Mesendoderm (in vitro differentiated cells): Measurements from ENCODE around the gene EEA1.
"Not testable (repeated sequence)": the region's sequence is repeated elsewhere in the genome, so short reads cannot be mapped to it uniquely, and the experiment has no call there.

Source experiments
- DNase-seq: peaks from one replicate; pipeline ENCODE4 v3.0.0; 2013
- H2AK5ac ChIP-seq: 2 replicates; pipeline ENCODE4 v1.6.1; 2013; ENCODE audit warnings: low read length, inconsistent platforms
- H2BK120ac ChIP-seq: 2 replicates; pipeline ENCODE4 v1.6.1; 2013; ENCODE audit warnings: low read depth, mild to moderate bottlenecking, low read length, moderate library complexity, mixed read lengths
- H2BK15ac ChIP-seq: replicated peaks from 2 replicates; pipeline ENCODE4 v1.6.1; 2013; ENCODE audit warnings: low read depth, mild to moderate bottlenecking, moderate library complexity
- H2BK5ac ChIP-seq: 2 replicates; pipeline ENCODE4 v1.6.1; 2013; ENCODE audit warnings: low read length, inconsistent platforms
- H3K18ac ChIP-seq: 2 replicates; pipeline ENCODE4 v1.6.1; 2013; ENCODE audit warnings: mild to moderate bottlenecking, low read length, mixed read lengths
- H3K23ac ChIP-seq: one replicate; pipeline ENCODE4 v1.6.1; 2013; ENCODE audit warnings: low read length
- H3K27ac ChIP-seq: 2 replicates; pipeline ENCODE4 v1.5.1; 2013; ENCODE audit warnings: low read depth, mild to moderate bottlenecking, inconsistent platforms, low read length, moderate library complexity
- H3K27me3 ChIP-seq: 2 replicates; pipeline ENCODE4 v1.6.1; 2013; ENCODE audit warnings: low read length, control low read depth, mild to moderate bottlenecking, inconsistent platforms; ENCODE audit not compliant: insufficient read depth, poor library complexity
- H3K36me3 ChIP-seq: 2 replicates; pipeline ENCODE4 v1.6.1; 2013; ENCODE audit warnings: low read length, inconsistent platforms; ENCODE audit not compliant: control insufficient read depth, insufficient read depth
- H3K4ac ChIP-seq: one replicate; pipeline ENCODE4 v1.6.1; 2013; ENCODE audit warnings: low read depth, mild to moderate bottlenecking, low read length, moderate library complexity
- H3K4me1 ChIP-seq: 2 replicates; pipeline ENCODE4 v1.6.1; 2013; ENCODE audit warnings: low read depth, low read length, inconsistent platforms; ENCODE audit not compliant: control insufficient read depth
- H3K4me2 ChIP-seq: 2 replicates; pipeline ENCODE4 v1.6.1; 2013; ENCODE audit warnings: low read length
- H3K4me3 ChIP-seq: 2 replicates; pipeline ENCODE4 v1.5.1; 2013; ENCODE audit warnings: mild to moderate bottlenecking, low read length
- H3K56ac ChIP-seq: one replicate; pipeline ENCODE4 v1.6.1; 2013; ENCODE audit warnings: low read length
- H3K79me1 ChIP-seq: 2 replicates; pipeline ENCODE4 v1.6.1; 2013; ENCODE audit warnings: low read length, inconsistent platforms
- H3K79me2 ChIP-seq: 2 replicates; pipeline ENCODE4 v1.6.1; 2013; ENCODE audit warnings: mild to moderate bottlenecking, low read length; ENCODE audit not compliant: control insufficient read depth, insufficient read depth
- H3K9ac ChIP-seq: 2 replicates; pipeline ENCODE4 v1.6.1; 2013; ENCODE audit warnings: low read length, inconsistent platforms
- H4K5ac ChIP-seq: one replicate; pipeline ENCODE4 v1.6.1; 2013; ENCODE audit warnings: low read length
- H4K8ac ChIP-seq: one replicate; pipeline ENCODE4 v1.6.1; 2013; ENCODE audit warnings: low read depth, mild to moderate bottlenecking, control low read depth, low read length, moderate library complexity
- WGBS: extraction: QIAGEN DNeasy Blood & Tissue Kit; methylation state at CpG from one replicate; pipeline ENCODE4 v1.1.7; 2013; ENCODE audit warnings: low lambda C conversion rate, missing lambda C conversion rate; ENCODE audit not compliant: insufficient coverage; ENCODE audit errors: extremely low coverage; 5-methylcytosine and 5-hydroxymethylcytosine counted together

EEA1 gene

GRCh38 chr12:92971859-92972524 lies 42.9 kb upstream of the EEA1 start:
- Histone ChIP-seq H3K23ac (no peak overlapping the region), H2BK15ac (no peak overlapping the region), H3K4me1 (no peaks in the 10 kb centered on the region), H3K79me2 (no peaks in the 10 kb centered on the region), H3K36me3 (no peaks in the 10 kb centered on the region), H2AK5ac (no peak overlapping the region), H3K27me3 (no peaks in the 10 kb centered on the region), H4K8ac (no peak overlapping the region), H3K56ac (no peak overlapping the region), H2BK120ac (no peak overlapping the region), H3K9ac (no peak overlapping the region), H3K79me1 (no peaks in the 10 kb centered on the region), H3K27ac (no peak overlapping the region), H3K18ac (no peak overlapping the region), H3K4me2 (no peak overlapping the region), H3K4me3 (no peak overlapping the region), H2BK5ac (no peak overlapping the region), H3K4ac (no peak overlapping the region), H4K5ac (no peak overlapping the region)
- no CpG with 5 or more reads among the region's 1 CpG for WGBS
- no peak for DNase-seq

- H3K36me3 ChIP-seq, result no peaks in the 10 kb centered on the region
- H3K23ac ChIP-seq, result no peak overlapping the region
- H2AK5ac ChIP-seq, result no peak overlapping the region
- H2BK5ac ChIP-seq, result no peak overlapping the region
- WGBS, result no CpG with 5 or more reads among the region's 3 CpGs
- no peaks in the 10 kb centered on the region for H3K27me3 ChIP-seq
- H3K4ac ChIP-seq, result no peak overlapping the region
- no peak overlapping the region for H4K5ac ChIP-seq
- no peak overlapping the region for H3K4me3 ChIP-seq
- no peak overlapping the region for H3K56ac ChIP-seq
- H3K79me1 ChIP-seq, result no peaks in the 10 kb centered on the region
- no peak overlapping the region for H3K9ac ChIP-seq
- no peak overlapping the region for H3K4me2 ChIP-seq
- no peaks in the 10 kb centered on the region for H3K79me2 ChIP-seq
- DNase-seq, result no peak
- H3K27ac ChIP-seq, result no peak overlapping the region
- H3K4me1 ChIP-seq, result no peaks in the 10 kb centered on the region
- no peak overlapping the region for H4K8ac ChIP-seq
- no peak overlapping the region for H3K18ac ChIP-seq
- no peak overlapping the region for H2BK120ac ChIP-seq
- no peak overlapping the region for H2BK15ac ChIP-seq
These were observed 39.2 kb upstream of the EEA1 start for GRCh38 chr12:92968176-92968813.

GRCh38 chr12:92964378-92964777 lies 35.3 kb upstream of the EEA1 start:
- H3K56ac ChIP-seq, result not testable (repeated sequence)
- no CpG with 5 or more reads among the region's 1 CpG for WGBS

GRCh38 chr12:92961949-92962348 lies 32.9 kb upstream of the EEA1 start:
- Histone ChIP-seq H2AK5ac (no peak overlapping the region), H3K18ac (no peak overlapping the region), H3K36me3 (no peaks in the 10 kb centered on the region), H2BK15ac (no peak overlapping the region), H3K27ac (no peak overlapping the region), H3K9ac (no peak overlapping the region), H4K5ac (no peak overlapping the region), H3K4me1 (no peaks in the 10 kb centered on the region), H2BK120ac (no peak overlapping the region), H4K8ac (no peak overlapping the region), H3K4me2 (no peak overlapping the region), H3K4ac (no peak overlapping the region), H3K27me3 (no peaks in the 10 kb centered on the region), H3K4me3 (no peak overlapping the region), H3K56ac (no peak overlapping the region), H3K23ac (no peak overlapping the region), H3K79me1 (no peaks in the 10 kb centered on the region), H2BK5ac (no peak overlapping the region), H3K79me2 (no peaks in the 10 kb centered on the region)
- no CpG with 5 or more reads among the region's 3 CpGs for WGBS
- DNase-seq, result peak; percentile 55

More at GRCh38 chr12:92964378-92964777, 35.3 kb upstream of the EEA1 start:
- H3K27ac ChIP-seq, H3K36me3 ChIP-seq, H3K79me1 ChIP-seq, H4K8ac ChIP-seq, H2AK5ac ChIP-seq, H3K79me2 ChIP-seq, H3K4me3 ChIP-seq, H2BK5ac ChIP-seq, H3K23ac ChIP-seq, H3K4me2 ChIP-seq, H2BK15ac ChIP-seq, H3K27me3 ChIP-seq, H3K4ac ChIP-seq, H3K4me1 ChIP-seq, H3K9ac ChIP-seq, H4K5ac ChIP-seq: not testable (repeated sequence)
- Histone ChIP-seq H2BK120ac (peak overlapping the region; percentile 88), H3K18ac (peak overlapping the region; percentile 75)
- DNase-seq, result peak; percentile 66

- H3K4me3 ChIP-seq, result no peak overlapping the region
- no peak overlapping the region for H3K27ac ChIP-seq
- H3K18ac ChIP-seq, result no peak overlapping the region
- H3K23ac ChIP-seq, result no peak overlapping the region
- no peaks in the 10 kb centered on the region for H3K79me1 ChIP-seq
- H3K56ac ChIP-seq, result no peak overlapping the region
- no peak overlapping the region for H3K9ac ChIP-seq
- no peak overlapping the region for H3K4me2 ChIP-seq
- WGBS, result 100% methylated on average over 1 of the region's 2 CpGs
- no peaks in the 10 kb centered on the region for H3K27me3 ChIP-seq
- H3K36me3 ChIP-seq, result no peaks in the 10 kb centered on the region
- no peak overlapping the region for H3K4ac ChIP-seq
- no peaks in the 10 kb centered on the region for H3K4me1 ChIP-seq
- no peaks in the 10 kb centered on the region for H3K79me2 ChIP-seq
- H4K5ac ChIP-seq, result no peak overlapping the region
- DNase-seq, result no peak
- no peak overlapping the region for H2BK15ac ChIP-seq
- H2BK5ac ChIP-seq, result no peak overlapping the region
- no peak overlapping the region for H2AK5ac ChIP-seq
- H4K8ac ChIP-seq, result no peak overlapping the region
- H2BK120ac ChIP-seq, result no peak overlapping the region
These were observed 27.0 kb upstream of the EEA1 start for GRCh38 chr12:92955997-92956663.
